K562 (cell line): ENCODE data around the gene DEFB113. TPM values are rescaled to one million over a fixed set of nuclear protein-coding genes. Genes with fewer than 3 reads are reported as not detected.

ENCODE experiments used
- ATAC-seq: fragments of 200-7000 bp; cut with Tn5 transposase; 3 replicates; pipeline ENCODE4 v1.9.1; 2020; ENCODE audit warnings: moderate library complexity
- BruUV-seq: library from RNA; stranded (reverse); fragments of 400-500 nt; replicated peaks from 2 replicates; lab custom pipeline; 2021; lab: Mats Ljungman, UMichigan
- CTCF ChIA-PET: fragments of 300-600 bp; formaldehyde crosslinking; extraction: SDS; loops from one replicate; lab custom pipeline; 2021; ENCODE audit warnings: low intra/inter-chr PET ratio; lab: Yijun Ruan, JAX
- POLR2A ChIA-PET: fragments of 300-600, 350-650 bp; sonication (Branson Sonifier 250); formaldehyde crosslinking; extraction: SDS; loops from one replicate; lab custom pipeline; 2021; ENCODE audit warnings: antibody characterized with exemption, inconsistent platforms; lab: Yijun Ruan, JAX
- DNase-seq, 4 experiments: peaks; one replicate each; pipeline versions ENCODE4 v3.0.0 to v3.0.0-alpha.2; 2011 to 2018; ENCODE audit warnings: low spot score in 3 of 4, mixed read lengths in 3 of 4; ENCODE audit errors: extremely low read depth in 1 of 4
- FAIRE-seq: peaks from 2 replicates; lab custom pipeline; 2011; peaks lifted over from hg19 to GRCh38; lab: Jason Lieb, UNC
- H2AFZ ChIP-seq: 2 replicates; pipeline ENCODE4 v1.6.0; 2011; ENCODE audit warnings: low read depth, low read length, control low read depth, inconsistent platforms
- H3K27ac ChIP-seq: fragments of 200-600 bp; 3 replicates; pipeline ENCODE4 v1.8.0; 2011; ENCODE audit warnings: low read depth, mild to moderate bottlenecking, control low read depth, inconsistent platforms, low read length, moderate library complexity, mixed read lengths; ENCODE audit errors: extremely low read depth
- H3K27me3 ChIP-seq, 2 experiments: fragments of 300-600 bp in 1 of 2; 2 replicates in 1 of 2; 3 replicates in 1 of 2; pipeline versions ENCODE4 v1.6.0 to v1.8.0; 2011; ENCODE audit warnings: inconsistent platforms in 2 of 2, low read length in 2 of 2, mild to moderate bottlenecking in 1 of 2, mixed read lengths in 1 of 2, moderate library complexity in 1 of 2; ENCODE audit not compliant: control insufficient read depth in 2 of 2, insufficient read depth in 2 of 2
- H3K36me3 ChIP-seq: fragments of 300-600 bp; 3 replicates; pipeline ENCODE4 v1.8.0; 2011; ENCODE audit warnings: mild to moderate bottlenecking, low read length, inconsistent platforms; ENCODE audit not compliant: control insufficient read depth, insufficient read depth
- H3K4me1 ChIP-seq, 2 experiments: fragments of 200-600 bp in 1 of 2; replicated peaks in 1 of 2; 2 replicates in 1 of 2; 3 replicates in 1 of 2; pipeline versions ENCODE4 v1.5.1 to v1.8.0; 2011; ENCODE audit warnings: inconsistent platforms in 2 of 2, low read length in 2 of 2, mild to moderate bottlenecking in 1 of 2, mixed read lengths in 1 of 2, moderate library complexity in 1 of 2; ENCODE audit not compliant: control insufficient read depth in 2 of 2, insufficient read depth in 2 of 2
- H3K4me2 ChIP-seq: 2 replicates; pipeline ENCODE4 v1.6.1; 2011; ENCODE audit warnings: low read length, control low read depth, inconsistent platforms, mixed read lengths; ENCODE audit not compliant: insufficient read depth
- H3K4me3 ChIP-seq: fragments of 200-600 bp; sonication (generic), shearing (Covaris generic); 2 replicates; pipeline ENCODE4 v1.5.1; 2016; ENCODE audit warnings: control low read depth, inconsistent platforms
- H3K79me2 ChIP-seq: fragments of 200-600 bp; 3 replicates; pipeline ENCODE4 v1.8.0; 2011; ENCODE audit warnings: low read length, inconsistent platforms; ENCODE audit not compliant: control insufficient read depth, insufficient read depth
- H3K9ac ChIP-seq, 2 experiments: 2 replicates each; pipeline versions ENCODE4 v1.6.0 to v1.6.1; 2011; ENCODE audit warnings: low read depth in 2 of 2, low read length in 2 of 2, control low read depth in 1 of 2, inconsistent platforms in 1 of 2, mild to moderate bottlenecking in 1 of 2, mixed read lengths in 1 of 2; ENCODE audit not compliant: insufficient read depth in 1 of 2
- H3K9me1 ChIP-seq: one replicate; pipeline ENCODE4 v1.6.0; 2011; ENCODE audit warnings: inconsistent platforms, mild to moderate bottlenecking, low read length, moderate library complexity; ENCODE audit not compliant: control insufficient read depth, insufficient read depth
- H3K9me3 ChIP-seq: replicated peaks from 2 replicates; pipeline ENCODE4 v1.5.1; 2011; ENCODE audit warnings: low read depth, low read length, inconsistent platforms; ENCODE audit not compliant: control insufficient read depth, insufficient read depth
- H4K20me1 ChIP-seq: replicated peaks from 2 replicates; pipeline ENCODE4 v1.6.1; 2011; ENCODE audit warnings: low read length, inconsistent platforms, mixed read lengths; ENCODE audit not compliant: control insufficient read depth, insufficient read depth
- BRF1 ChIP-seq: IDR thresholded peaks from 3 replicates; pipeline ENCODE4 v1.6.1; 2011; ENCODE audit warnings: borderline replicate concordance, mild to moderate bottlenecking; ENCODE audit not compliant: insufficient read length; ENCODE audit errors: extremely low read depth
- EZH2 ChIP-seq: IDR thresholded peaks from 2 replicates; pipeline ENCODE4 v1.6.1; 2012; ENCODE audit warnings: low read depth, mild to moderate bottlenecking, inconsistent platforms, low read length, borderline replicate concordance
- MYBL2 ChIP-seq, 2 experiments: fragments of 450-650 bp in 1 of 2; sonication (generic) in 1 of 2; formaldehyde crosslinking in 1 of 2; IDR thresholded peaks; 2 replicates each; pipeline versions ENCODE4 v1.6.1 to v1.8.1; 2017 to 2022; ENCODE audit warnings: borderline replicate concordance in 1 of 2, inconsistent platforms in 1 of 2, low read depth in 1 of 2, mild to moderate bottlenecking in 1 of 2, missing genetic modification reagents in 1 of 2, moderate library complexity in 1 of 2
- SRF ChIP-seq, 2 experiments: fragments of 250-450, 450-650 bp in 1 of 2; sonication (Bioruptor Pico) in 1 of 2; sonication (generic) in 1 of 2; formaldehyde crosslinking; IDR thresholded peaks; 2 replicates each; pipeline versions ENCODE4 v1.5.0 to v1.5.1; 2020 to 2022; ENCODE audit warnings: mild to moderate bottlenecking in 1 of 2, missing genetic modification reagents in 1 of 2
- THRAP3 ChIP-seq: fragments of 450-650 bp; IDR thresholded peaks from 2 replicates; pipeline ENCODE4 v1.6.1; 2016; ENCODE audit warnings: mild to moderate bottlenecking, inconsistent platforms, borderline replicate concordance
- ZNF583 ChIP-seq: fragments of 250-450 bp; sonication (Bioruptor Pico); IDR thresholded peaks from 2 replicates; pipeline ENCODE4 v1.4.0; 2020
- WGBS: fragments of 100-300 bp; shearing (Covaris generic); methylation state at CpG from one replicate; pipeline ENCODE4 v1.1.6; 2016; ENCODE audit warnings: low coverage, mixed read lengths; ENCODE audit not compliant: insufficient coverage; ENCODE audit errors: missing lambda C conversion rate; 5-methylcytosine and 5-hydroxymethylcytosine counted together
- in situ Hi-C: fragments of 300-500 bp; cut with MboI; formaldehyde crosslinking; loops from 4 replicates; pipeline ENCODE4 v1.15.0; 2018; ENCODE audit warnings: inconsistent platforms, mixed read lengths
- intact Hi-C: fragments of 100-400 bp; cut with micrococcal nuclease; formaldehyde crosslinking; loops from 2 replicates; pipeline ENCODE4 v1.14.2; 2022
- polyA plus RNA-seq, 8 experiments: library from polyadenylated mRNA; depleted of rRNA in 4 of 8; stranded (reverse) in 5 of 8; unstranded in 3 of 8; fragments of >200 nt; fragmentation: Nextera tagmentation in 2 of 8; fragmentation: Illumina TruSeq in 1 of 8; extraction: Ambion mirVana in 2 of 8; extraction: Trizol in 1 of 8; gene quantifications; 2 replicates each; pipeline versions ENCODE4 v1.2.1 to v1.2.3, GENCODE V29; 2011 to 2014; ENCODE audit warnings: inconsistent platforms in 1 of 8, missing spikeins in 1 of 8
- total RNA-seq, 7 experiments: library from RNA; depleted of rRNA in 6 of 7; stranded (reverse); fragments of >200 nt in 6 of 7; fragmentation: Illumina TruSeq in 2 of 7; extraction: Trizol in 2 of 7; gene quantifications; 2 replicates each; pipeline versions ENCODE4 v1.2.1 to v1.2.3, GENCODE V29; 2011 to 2021; ENCODE audit warnings: low replicate concordance in 1 of 7
- TF ChIP-seq, protein P1 (sequence below): fragments of 450-650 bp; formaldehyde crosslinking; IDR thresholded peaks from 2 replicates; pipeline ENCODE4 v1.4.0; 2020; ENCODE audit warnings: mild to moderate bottlenecking, moderate library complexity
- TF ChIP-seq, protein P2 (sequence below): fragments of 450-650 bp; IDR thresholded peaks from 2 replicates; pipeline ENCODE4 v1.6.1; 2018; ENCODE audit warnings: mild to moderate bottlenecking, low read depth; ENCODE audit not compliant: partially characterized antibody
- TF ChIP-seq, protein P3 (sequence below): fragments of 450-650 bp; IDR thresholded peaks from 2 replicates; pipeline ENCODE4 v1.6.1; 2016; ENCODE audit warnings: low read depth, mild to moderate bottlenecking, moderate library complexity
- TF ChIP-seq, protein P4 (sequence below): sonication (generic); formaldehyde crosslinking; IDR thresholded peaks from 2 replicates; pipeline ENCODE4 v1.8.1; 2022; ENCODE audit warnings: missing genetic modification reagents
- TF ChIP-seq, protein P5 (sequence below), 2 experiments: fragments of 150-350 bp in 1 of 2; IDR thresholded peaks; 2 replicates each; pipeline ENCODE4 v1.6.1; 2012 to 2016; ENCODE audit warnings: low read depth in 2 of 2, low read length in 2 of 2, mild to moderate bottlenecking in 1 of 2, moderate library complexity in 1 of 2

DEFB113 gene
- total and polyA plus RNA-seq, 9 of the 15 experiments (the other 6 are each of a cell fraction or from before 2014, with no cell fraction given), result not detected

DNA sequence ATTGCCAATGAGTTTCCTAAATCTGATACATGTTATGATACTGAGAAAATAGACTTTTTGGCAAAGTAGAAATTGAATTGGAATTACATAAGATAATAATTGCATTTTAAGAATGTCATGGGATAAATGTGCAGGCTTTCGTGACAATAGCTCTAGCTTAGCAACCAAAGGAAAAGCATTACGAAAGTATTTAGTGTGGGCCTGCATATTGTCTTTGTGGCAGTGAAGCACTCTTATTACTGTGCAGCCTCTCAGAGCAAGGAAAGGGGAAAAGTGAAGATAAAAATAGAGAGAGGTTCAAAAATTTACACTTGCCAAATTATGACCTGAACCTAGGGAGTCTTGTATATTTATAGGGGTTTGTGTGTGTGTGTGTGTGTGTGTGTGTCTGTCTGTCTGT, 12.6 kb upstream of the DEFB113 start:
- no peak for ATAC-seq
- no peak overlapping the region for H3K4me2 ChIP-seq
- H3K4me1 ChIP-seq, result no peaks in the 10 kb centered on the region; a peak in 1 of 5 replicates
- CTCF ChIA-PET, result no interaction called here
- no peaks in the 10 kb centered on the region for H3K27me3 ChIP-seq
- intact Hi-C loops, result no loop called here
- in situ Hi-C loops, result no loop called here
- no peak overlapping the region for H2AFZ ChIP-seq
- H4K20me1 ChIP-seq, result no peaks in the 10 kb centered on the region
- H3K4me3 ChIP-seq, result no peak overlapping the region
- H3K9ac ChIP-seq, result no peak overlapping the region
- no peak for FAIRE-seq
- H3K27ac ChIP-seq, result no peak overlapping the region
- POLR2A ChIA-PET, result no interaction called here
- H3K9me3 ChIP-seq, result no peaks in the 10 kb centered on the region
- H3K9me1 ChIP-seq, result no peaks in the 10 kb centered on the region
- H3K79me2 ChIP-seq, result no peaks in the 10 kb centered on the region
- H3K36me3 ChIP-seq, result no peaks in the 10 kb centered on the region
- DNase-seq, result no peak
- BruUV-seq, result no TSS peak
- WGBS, result 6% methylated on average over 2 of the region's 2 CpGs
- TF ChIP-seq, protein P1, sequence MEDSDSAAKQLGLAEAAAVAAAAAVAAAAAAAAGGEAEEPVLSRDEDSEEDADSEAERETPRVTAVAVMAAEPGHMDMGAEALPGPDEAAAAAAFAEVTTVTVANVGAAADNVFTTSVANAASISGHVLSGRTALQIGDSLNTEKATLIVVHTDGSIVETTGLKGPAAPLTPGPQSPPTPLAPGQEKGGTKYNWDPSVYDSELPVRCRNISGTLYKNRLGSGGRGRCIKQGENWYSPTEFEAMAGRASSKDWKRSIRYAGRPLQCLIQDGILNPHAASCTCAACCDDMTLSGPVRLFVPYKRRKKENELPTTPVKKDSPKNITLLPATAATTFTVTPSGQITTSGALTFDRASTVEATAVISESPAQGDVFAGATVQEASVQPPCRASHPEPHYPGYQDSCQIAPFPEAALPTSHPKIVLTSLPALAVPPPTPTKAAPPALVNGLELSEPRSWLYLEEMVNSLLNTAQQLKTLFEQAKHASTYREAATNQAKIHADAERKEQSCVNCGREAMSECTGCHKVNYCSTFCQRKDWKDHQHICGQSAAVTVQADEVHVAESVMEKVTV, result no peak
- TF ChIP-seq, protein P2, sequence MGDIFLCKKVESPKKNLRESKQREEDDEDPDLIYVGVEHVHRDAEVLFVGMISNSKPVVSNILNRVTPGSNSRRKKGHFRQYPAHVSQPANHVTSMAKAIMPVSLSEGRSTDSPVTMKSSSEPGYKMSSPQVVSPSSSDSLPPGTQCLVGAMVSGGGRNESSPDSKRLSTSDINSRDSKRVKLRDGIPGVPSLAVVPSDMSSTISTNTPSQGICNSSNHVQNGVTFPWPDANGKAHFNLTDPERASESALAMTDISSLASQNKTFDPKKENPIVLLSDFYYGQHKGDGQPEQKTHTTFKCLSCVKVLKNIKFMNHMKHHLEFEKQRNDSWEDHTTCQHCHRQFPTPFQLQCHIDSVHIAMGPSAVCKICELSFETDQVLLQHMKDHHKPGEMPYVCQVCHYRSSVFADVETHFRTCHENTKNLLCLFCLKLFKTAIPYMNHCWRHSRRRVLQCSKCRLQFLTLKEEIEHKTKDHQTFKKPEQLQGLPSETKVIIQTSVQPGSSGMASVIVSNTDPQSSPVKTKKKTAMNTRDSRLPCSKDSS, result no peak
- TF ChIP-seq EZH2 (no peak), ZNF583 (CRISPR knock-in tag) (no peak), SRF (CRISPR knock-in tag; IDR thresholded peaks at IDR 0.05) (no peak), MYBL2 (IDR thresholded peaks at IDR 0.05; ENCODE audit: low read depth) (no peak), MYBL2 (CRISPR knock-in tag; IDR thresholded peaks at IDR 0.05; ENCODE audit: borderline replicate concordance) (no peak), THRAP3 (no peak), BRF1 (no peak)
- TF ChIP-seq, protein P3, sequence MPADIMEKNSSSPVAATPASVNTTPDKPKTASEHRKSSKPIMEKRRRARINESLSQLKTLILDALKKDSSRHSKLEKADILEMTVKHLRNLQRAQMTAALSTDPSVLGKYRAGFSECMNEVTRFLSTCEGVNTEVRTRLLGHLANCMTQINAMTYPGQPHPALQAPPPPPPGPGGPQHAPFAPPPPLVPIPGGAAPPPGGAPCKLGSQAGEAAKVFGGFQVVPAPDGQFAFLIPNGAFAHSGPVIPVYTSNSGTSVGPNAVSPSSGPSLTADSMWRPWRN, result no peak
- TF ChIP-seq, protein P4, sequence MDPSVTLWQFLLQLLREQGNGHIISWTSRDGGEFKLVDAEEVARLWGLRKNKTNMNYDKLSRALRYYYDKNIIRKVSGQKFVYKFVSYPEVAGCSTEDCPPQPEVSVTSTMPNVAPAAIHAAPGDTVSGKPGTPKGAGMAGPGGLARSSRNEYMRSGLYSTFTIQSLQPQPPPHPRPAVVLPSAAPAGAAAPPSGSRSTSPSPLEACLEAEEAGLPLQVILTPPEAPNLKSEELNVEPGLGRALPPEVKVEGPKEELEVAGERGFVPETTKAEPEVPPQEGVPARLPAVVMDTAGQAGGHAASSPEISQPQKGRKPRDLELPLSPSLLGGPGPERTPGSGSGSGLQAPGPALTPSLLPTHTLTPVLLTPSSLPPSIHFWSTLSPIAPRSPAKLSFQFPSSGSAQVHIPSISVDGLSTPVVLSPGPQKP (CRISPR knock-in tag), result no peak
- TF ChIP-seq, protein P5, sequence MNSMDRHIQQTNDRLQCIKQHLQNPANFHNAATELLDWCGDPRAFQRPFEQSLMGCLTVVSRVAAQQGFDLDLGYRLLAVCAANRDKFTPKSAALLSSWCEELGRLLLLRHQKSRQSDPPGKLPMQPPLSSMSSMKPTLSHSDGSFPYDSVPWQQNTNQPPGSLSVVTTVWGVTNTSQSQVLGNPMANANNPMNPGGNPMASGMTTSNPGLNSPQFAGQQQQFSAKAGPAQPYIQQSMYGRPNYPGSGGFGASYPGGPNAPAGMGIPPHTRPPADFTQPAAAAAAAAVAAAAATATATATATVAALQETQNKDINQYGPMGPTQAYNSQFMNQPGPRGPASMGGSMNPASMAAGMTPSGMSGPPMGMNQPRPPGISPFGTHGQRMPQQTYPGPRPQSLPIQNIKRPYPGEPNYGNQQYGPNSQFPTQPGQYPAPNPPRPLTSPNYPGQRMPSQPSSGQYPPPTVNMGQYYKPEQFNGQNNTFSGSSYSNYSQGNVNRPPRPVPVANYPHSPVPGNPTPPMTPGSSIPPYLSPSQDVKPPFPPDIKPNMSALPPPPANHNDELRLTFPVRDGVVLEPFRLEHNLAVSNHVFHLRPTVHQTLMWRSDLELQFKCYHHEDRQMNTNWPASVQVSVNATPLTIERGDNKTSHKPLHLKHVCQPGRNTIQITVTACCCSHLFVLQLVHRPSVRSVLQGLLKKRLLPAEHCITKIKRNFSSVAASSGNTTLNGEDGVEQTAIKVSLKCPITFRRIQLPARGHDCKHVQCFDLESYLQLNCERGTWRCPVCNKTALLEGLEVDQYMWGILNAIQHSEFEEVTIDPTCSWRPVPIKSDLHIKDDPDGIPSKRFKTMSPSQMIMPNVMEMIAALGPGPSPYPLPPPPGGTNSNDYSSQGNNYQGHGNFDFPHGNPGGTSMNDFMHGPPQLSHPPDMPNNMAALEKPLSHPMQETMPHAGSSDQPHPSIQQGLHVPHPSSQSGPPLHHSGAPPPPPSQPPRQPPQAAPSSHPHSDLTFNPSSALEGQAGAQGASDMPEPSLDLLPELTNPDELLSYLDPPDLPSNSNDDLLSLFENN (IDR thresholded peaks at IDR 0.05; ENCODE audit: low read depth in 2 of 2, low read length in 2 of 2), result no peak
